Measurements from ENCODE around the gene COL4A6. TPM values are rescaled to one million over a fixed set of nuclear protein-coding genes. Genes with fewer than 3 reads are reported as not detected.

COL4A6 gene
- total and polyA plus RNA-seq, 10 of the 15 experiments (the other 5 are each of a cell fraction or from before 2014, with no cell fraction given): 0.02 to 0.56 (median 0.05) TPM; not detected in 3

- SMC1A ChIA-PET (ENCODE audit: uncharacterized antibody, unreplicated experiment): no interaction called here
- Histone ChIP-seq H3K4me1 (ENCODE audit: control insufficient read depth, insufficient read depth, low read length) (no peaks in the 10 kb centered on the region), H3K4me2 (ENCODE audit: control insufficient read depth, insufficient read depth) (no peak overlapping the region), H3K4me3 (no peak overlapping the region), H3K9ac (ENCODE audit: control insufficient read depth, insufficient read depth, low read length) (no peak overlapping the region), H2AFZ (ENCODE audit: control insufficient read depth, low read depth, low read length) (no peak overlapping the region), H3K27ac (ENCODE audit: control insufficient read depth, insufficient read depth) (no peak overlapping the region), H3K79me2 (ENCODE audit: control insufficient read depth, insufficient read depth, low read length) (no peaks in the 10 kb centered on the region), H3K9me3 (replicated peaks; ENCODE audit: control insufficient read depth, insufficient read depth, low read length) (no peaks in the 10 kb centered on the region), H4K20me1 (ENCODE audit: control insufficient read depth, insufficient read depth) (no peaks in the 10 kb centered on the region), H3K27me3 (replicated peaks in 1 of 2; ENCODE audit: control insufficient read depth in 2 of 2, insufficient read depth in 2 of 2, low read length in 1 of 2) (no peaks in the 10 kb centered on the region), H3K36me3 (ENCODE audit: control insufficient read depth in 2 of 2, insufficient read depth in 2 of 2, low read length in 1 of 2) (no peaks in the 10 kb centered on the region)
- RAD21 ChIA-PET (ENCODE audit: unreplicated experiment): no interaction called here
- POLR2A ChIA-PET: no interaction called here
- no TSS peak for BruUV-seq (replicated peaks)
- in situ Hi-C loops (cut with MboI) (no loop called here), intact Hi-C loops (cut with micrococcal nuclease; ENCODE audit: unreplicated experiment) (no loop called here)
- CTCF ChIA-PET: no interaction called here
- 83% methylated on average over 2 of the region's 2 CpGs for WGBS (ENCODE audit: insufficient coverage, insufficient replicate concordance, low lambda C conversion rate, missing lambda C conversion rate)
- DNase-seq (ENCODE audit: low read depth, low spot score) (no peak), FAIRE-seq (no peak), ATAC-seq (no peak)
- TF ChIP-seq, protein P1, sequence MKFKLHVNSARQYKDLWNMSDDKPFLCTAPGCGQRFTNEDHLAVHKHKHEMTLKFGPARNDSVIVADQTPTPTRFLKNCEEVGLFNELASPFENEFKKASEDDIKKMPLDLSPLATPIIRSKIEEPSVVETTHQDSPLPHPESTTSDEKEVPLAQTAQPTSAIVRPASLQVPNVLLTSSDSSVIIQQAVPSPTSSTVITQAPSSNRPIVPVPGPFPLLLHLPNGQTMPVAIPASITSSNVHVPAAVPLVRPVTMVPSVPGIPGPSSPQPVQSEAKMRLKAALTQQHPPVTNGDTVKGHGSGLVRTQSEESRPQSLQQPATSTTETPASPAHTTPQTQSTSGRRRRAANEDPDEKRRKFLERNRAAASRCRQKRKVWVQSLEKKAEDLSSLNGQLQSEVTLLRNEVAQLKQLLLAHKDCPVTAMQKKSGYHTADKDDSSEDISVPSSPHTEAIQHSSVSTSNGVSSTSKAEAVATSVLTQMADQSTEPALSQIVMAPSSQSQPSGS (IDR thresholded peaks at IDR 0.05; ENCODE audit: low read length): no peak
- TF ChIP-seq JUND (IDR thresholded peaks at IDR 0.05; ENCODE audit: low read depth, low read length): no peak
- TF ChIP-seq, protein P2, sequence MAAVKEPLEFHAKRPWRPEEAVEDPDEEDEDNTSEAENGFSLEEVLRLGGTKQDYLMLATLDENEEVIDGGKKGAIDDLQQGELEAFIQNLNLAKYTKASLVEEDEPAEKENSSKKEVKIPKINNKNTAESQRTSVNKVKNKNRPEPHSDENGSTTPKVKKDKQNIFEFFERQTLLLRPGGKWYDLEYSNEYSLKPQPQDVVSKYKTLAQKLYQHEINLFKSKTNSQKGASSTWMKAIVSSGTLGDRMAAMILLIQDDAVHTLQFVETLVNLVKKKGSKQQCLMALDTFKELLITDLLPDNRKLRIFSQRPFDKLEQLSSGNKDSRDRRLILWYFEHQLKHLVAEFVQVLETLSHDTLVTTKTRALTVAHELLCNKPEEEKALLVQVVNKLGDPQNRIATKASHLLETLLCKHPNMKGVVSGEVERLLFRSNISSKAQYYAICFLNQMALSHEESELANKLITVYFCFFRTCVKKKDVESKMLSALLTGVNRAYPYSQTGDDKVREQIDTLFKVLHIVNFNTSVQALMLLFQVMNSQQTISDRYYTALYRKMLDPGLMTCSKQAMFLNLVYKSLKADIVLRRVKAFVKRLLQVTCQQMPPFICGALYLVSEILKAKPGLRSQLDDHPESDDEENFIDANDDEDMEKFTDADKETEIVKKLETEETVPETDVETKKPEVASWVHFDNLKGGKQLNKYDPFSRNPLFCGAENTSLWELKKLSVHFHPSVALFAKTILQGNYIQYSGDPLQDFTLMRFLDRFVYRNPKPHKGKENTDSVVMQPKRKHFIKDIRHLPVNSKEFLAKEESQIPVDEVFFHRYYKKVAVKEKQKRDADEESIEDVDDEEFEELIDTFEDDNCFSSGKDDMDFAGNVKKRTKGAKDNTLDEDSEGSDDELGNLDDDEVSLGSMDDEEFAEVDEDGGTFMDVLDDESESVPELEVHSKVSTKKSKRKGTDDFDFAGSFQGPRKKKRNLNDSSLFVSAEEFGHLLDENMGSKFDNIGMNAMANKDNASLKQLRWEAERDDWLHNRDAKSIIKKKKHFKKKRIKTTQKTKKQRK (IDR thresholded peaks at IDR 0.05; ENCODE audit: low read depth, low read length): no peak
- TF ChIP-seq IKZF2 (IDR thresholded peaks at IDR 0.05): no peak
- TF ChIP-seq E4F1 (IDR thresholded peaks at IDR 0.05; ENCODE audit: borderline replicate concordance, partially characterized antibody): no peak
- no peak for TF ChIP-seq RELA (IDR thresholded peaks at IDR 0.05; ENCODE audit: borderline replicate concordance, partially characterized antibody)
- no peak for TF ChIP-seq ZNF24 (IDR thresholded peaks at IDR 0.05)
These were observed 282.1 kb downstream of the COL4A6 start for GRCh38 chrX:108156082-108156481.
